Stimulated activated CD4-positive, alpha-beta T cell treated with anti-CD3 and anti-CD28 coated beads, Interleukin-2, amount 100 ng/mL, for 24 hours (primary cell): ENCODE data around the gene HEBP1.
"Not testable (repeated sequence)": the region's sequence is repeated elsewhere in the genome, so short reads cannot be mapped to it uniquely, and the experiment has no call there.

Experiments used
- DNase-seq, 2 donors: peaks; one replicate each; pipeline ENCODE4 v3.0.0-alpha.2; 2020

Gene HEBP1, protein sequence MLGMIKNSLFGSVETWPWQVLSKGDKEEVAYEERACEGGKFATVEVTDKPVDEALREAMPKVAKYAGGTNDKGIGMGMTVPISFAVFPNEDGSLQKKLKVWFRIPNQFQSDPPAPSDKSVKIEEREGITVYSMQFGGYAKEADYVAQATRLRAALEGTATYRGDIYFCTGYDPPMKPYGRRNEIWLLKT

GRCh38 chr12:12999959-13000615 lies at the start of gene HEBP1:
Gene HEBP1, minus strand, starts transcription at chr12:13000265. Its CDS starts 151 bp downstream, at chr12:13000114.
- DNase-seq: peak; percentile 98

- no peak for DNase-seq
These were observed 49.8 kb upstream of the HEBP1 start for GRCh38 chr12:13049816-13050215.

GRCh38 chr12:13046964-13047363 lies 46.9 kb upstream of the HEBP1 start:
- no peak for DNase-seq

DNA sequence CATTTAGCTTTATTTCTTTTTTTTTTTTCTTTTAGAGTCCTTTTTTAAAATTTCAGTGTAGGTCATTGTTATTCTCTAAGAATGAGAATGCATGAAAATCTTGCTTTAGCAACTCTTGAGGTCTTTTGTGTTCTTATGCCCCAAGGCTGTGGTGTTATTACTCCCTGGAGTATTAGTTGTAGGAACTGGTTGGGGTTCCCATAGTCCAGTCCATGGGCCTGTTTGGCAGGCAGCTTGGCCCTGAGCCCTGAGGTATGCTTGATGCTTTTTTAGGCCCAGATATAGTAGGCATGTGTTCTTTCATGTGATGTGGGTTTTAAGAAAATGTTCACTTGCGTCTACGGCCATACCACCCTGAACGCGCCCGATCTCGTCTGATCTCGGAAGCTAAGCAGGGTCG lies 45.8 kb upstream of the HEBP1 start:
- no peak for DNase-seq

DNA sequence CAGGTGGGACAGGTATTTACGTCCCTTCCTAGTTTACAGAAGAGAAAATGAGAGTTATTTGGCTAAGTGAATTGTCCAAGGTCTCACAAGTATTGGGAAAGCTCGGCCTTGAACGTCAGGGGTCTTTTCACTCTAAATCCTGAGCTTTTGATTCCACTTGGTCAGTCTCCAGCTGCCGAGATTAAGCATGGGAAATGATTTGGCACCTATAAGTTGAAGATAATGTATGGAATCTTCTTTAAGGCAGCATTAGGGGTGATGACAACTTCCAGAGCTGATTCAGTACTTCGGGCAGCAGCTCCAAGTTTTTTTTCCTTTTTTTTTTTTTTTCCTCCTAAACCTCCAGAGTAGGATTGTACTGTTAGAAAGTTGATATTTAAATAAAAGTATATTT lies 44.8 kb upstream of the HEBP1 start:
- no peak for DNase-seq

DNA sequence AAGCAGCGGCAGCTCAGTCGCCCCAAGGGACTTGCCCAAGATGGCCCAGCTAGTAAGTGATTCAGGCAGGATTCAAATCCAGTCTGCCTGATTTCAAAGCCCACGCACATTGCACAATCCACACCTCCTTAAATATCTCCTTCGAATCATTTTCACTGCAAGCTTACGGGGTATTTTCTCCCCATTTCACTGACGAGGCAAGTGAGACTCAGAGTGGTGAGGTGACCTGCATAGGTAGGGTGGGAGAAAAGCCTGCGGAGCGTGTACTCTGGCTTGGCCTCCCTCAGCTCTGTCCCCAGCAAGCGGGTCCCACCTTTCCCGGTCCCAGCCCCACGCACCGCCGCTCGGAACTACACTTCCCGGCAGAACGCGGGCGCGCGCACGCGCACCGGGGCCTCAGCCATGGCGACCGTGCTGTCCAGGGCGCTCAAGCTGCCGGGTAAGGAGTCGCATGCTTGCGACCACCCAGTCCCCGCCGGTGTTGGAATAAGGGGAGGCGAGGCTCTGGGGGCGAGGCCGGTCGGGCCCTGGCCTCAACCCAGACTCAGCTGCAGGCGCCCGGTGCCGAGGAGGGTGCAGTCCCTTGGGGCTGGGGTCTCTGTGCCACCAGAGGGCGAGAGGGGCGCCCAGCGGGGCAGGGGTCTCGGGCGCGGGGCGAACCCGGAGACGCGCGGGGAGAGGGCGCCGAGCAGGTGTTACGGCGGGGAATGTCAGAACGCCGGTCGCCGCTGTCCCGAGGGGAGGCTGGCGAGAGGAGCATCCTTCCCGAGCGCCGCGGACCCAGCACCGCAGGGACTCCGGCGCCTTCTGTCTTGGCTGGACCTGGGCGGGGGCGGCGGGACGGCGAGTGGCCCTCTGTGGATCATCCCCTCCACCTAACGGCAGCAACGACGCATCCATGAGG lies 44.2 kb upstream of the HEBP1 start, which contains the start of gene FAM234B:
TSS of gene FAM234B (plus strand) at position 380 of the 904 bp plus-strand sequence. CDS start at position 403, 23 bp downstream.
- DNase-seq: peak; percentile 77 to 84

GRCh38 chr12:13042666-13043230 lies 42.7 kb upstream of the HEBP1 start:
- no peak for DNase-seq

DNA sequence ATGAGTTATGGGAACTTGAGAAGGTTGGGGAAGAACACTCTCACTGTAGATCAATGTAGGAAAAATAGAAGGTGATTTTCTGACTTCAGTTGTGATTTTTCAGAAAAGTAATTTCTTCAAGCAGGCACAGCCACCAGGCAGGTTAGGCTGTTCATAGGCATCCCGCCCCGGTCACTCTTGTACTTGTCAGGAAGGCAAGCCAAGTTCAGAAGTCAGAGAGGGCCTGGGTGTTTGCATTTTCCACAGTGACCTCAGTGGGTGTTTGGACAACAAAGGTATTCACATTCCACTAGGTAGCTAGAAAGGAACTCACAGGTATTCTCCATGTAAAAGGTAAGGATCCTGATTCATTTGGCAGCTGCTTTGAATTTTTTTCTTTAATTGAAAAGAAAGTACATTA lies 41.2 kb upstream of the HEBP1 start:
- no peak for DNase-seq

GRCh38 chr12:13039328-13039956 lies 39.4 kb upstream of the HEBP1 start:
- DNase-seq: no peak

GRCh38 chr12:13038491-13039161 lies 38.6 kb upstream of the HEBP1 start:
- DNase-seq: no peak

- DNase-seq: no peak
These were observed 36.8 kb upstream of the HEBP1 start for GRCh38 chr12:13036881-13037280.

- not testable (repeated sequence) for DNase-seq
These were observed 35.3 kb upstream of the HEBP1 start for GRCh38 chr12:13035335-13035734.

- no peak for DNase-seq
These were observed 33.4 kb upstream of the HEBP1 start for GRCh38 chr12:13033476-13033875.

GRCh38 chr12:13032164-13032563 lies 32.1 kb upstream of the HEBP1 start:
- no peak for DNase-seq

DNA sequence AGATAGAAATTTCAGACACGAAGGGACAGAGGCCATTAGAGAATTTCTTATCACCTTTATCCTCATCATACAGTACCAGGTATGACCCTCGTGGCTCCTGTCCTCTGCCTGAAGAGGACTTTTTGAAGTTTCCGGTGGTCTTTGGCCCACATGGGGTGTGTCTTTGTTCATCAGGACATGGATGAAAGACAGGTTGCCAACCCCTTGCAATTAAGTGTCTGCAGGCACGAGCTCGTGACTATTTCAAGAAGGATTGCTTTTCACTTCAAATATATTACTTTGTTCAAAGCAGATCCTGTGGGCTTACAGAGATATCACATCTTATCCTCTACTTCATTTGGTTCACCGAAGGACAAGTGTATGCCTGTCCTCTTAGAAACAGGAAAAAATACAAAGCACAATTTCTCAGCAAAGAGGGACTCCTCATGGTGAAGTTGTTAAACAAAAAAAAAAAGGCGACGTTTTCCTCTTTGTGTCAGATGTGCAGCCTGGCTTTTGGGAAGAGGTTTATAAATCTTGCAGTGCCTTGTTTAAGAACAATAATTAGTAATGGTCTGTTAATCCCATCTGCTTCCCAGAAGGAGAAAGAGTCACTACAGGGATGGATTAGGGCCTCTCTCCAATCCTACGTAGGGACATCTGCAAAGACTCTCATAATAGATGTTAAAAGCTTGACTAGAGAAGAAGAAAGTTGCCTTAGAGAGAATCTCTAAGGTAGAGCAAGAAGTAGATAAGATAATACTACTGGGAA lies 30.7 kb upstream of the HEBP1 start:
- DNase-seq: no peak

DNA sequence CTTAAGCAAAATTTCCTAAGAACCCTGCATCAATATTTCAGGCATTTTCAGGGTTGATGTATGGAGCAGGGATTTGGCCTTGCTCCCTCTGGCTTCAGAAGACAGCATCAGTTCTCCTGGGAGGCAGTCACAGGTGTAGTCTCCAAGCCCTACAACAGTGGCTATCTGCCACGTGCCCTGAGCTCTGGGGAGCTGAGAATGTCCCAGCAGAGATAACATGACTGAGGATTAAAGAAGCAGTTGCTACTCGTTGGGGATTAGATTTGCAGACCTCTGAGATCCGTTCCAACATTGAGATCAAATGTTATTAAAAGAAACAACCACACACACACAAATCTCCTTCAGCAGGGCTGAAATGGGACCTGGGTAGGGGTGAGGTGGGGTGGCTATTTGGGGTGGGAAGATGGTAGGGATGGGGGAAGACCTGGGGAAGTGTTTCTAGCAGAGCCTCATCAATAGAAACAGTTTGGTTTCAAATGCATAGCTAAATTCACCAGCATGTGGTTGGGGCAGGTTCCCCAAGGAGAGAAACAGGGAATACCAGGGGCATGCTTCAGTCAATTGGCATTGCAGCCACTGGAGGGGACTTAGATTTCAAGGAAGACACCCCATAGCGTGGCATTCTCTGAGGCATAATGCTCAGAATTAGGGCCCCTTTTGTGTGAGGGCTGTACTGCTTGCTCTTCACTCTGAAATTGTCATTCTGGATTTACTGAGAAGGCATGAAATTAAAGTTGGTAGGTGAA lies 28.9 kb upstream of the HEBP1 start:
- no peak for DNase-seq

- DNase-seq: no peak
These were observed 27.4 kb upstream of the HEBP1 start for GRCh38 chr12:13027508-13027907.

DNA sequence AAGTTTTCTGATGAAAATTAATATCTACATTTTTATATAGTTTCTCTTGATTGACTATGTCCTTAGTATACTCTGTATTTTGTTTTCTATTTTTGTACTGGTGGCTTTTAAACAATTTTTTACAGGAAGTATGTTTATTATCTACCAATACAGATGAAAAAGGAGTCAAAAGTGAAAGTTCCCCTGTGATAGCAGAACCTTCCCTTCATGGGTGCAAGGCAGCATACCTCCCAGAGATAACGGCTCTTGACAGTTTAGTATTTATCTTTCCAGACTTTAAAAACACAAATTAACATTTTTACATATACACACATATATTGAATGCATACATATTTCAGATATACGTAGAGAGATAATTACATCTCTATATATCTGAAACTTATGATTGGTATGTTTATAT lies 27.0 kb upstream of the HEBP1 start:
- no peak for DNase-seq

GRCh38 chr12:13026286-13026685 lies 26.2 kb upstream of the HEBP1 start:
- no peak for DNase-seq

DNA sequence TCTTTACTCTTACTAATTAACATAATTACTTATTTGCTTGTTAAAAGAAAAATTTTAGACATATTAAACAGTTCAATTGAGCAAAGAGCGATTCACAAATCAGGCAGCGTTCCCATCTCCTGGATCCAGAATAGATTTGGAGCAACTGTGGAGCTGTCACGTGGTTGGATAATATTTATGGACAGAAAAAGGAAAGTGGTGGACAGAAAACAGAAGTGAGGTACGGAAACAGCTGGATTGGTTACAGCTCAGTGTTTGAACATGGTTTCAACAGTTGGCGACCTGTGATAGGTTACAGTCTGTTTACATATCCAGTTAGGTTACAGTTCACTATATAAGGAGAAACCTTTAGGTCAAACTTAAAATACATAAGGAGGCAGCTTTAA lies 24.5 kb upstream of the HEBP1 start:
- DNase-seq: no peak
